SK-N-MC (cell line): ENCODE data around the gene OPN4.
"Not testable (repeated sequence)": the region's sequence is repeated elsewhere in the genome, so short reads cannot be mapped to it uniquely, and the experiment has no call there.

Source experiments
- DNase-seq: peaks from one replicate; pipeline ENCODE4 v3.0.0-alpha.2; 2011; ENCODE audit warnings: low read depth, low spot score
- H3K27ac ChIP-seq: fragments of 200-600 bp; sonication (generic); 2 replicates; pipeline ENCODE4 v1.5.1; 2016; ENCODE audit warnings: mixed run types
- H3K36me3 ChIP-seq: fragments of 200-600 bp; sonication (generic); 2 replicates; pipeline ENCODE4 v1.6.1; 2017; ENCODE audit warnings: antibody characterized with exemption, low read length, mixed read lengths; ENCODE audit not compliant: insufficient read depth
- H3K4me3 ChIP-seq: fragments of 200-600 bp; sonication (generic); 2 replicates; pipeline ENCODE4 v1.5.1; 2016
- H3K9ac ChIP-seq: fragments of 200-600 bp; sonication (generic); 2 replicates; pipeline ENCODE4 v1.8.0; 2017; ENCODE audit warnings: mixed run types, mixed read lengths; ENCODE audit not compliant: insufficient read length
- H3K9me3 ChIP-seq: fragments of 200-600 bp; sonication (generic); 2 replicates; pipeline ENCODE4 v1.6.1; 2017; ENCODE audit warnings: low read depth, mild to moderate bottlenecking, antibody characterized with exemption, low read length, moderate library complexity, mixed read lengths
- EZH2 ChIP-seq: fragments of 200-600 bp; sonication (generic); IDR thresholded peaks from one replicate; pipeline ENCODE4 v1.6.1; 2017; ENCODE audit warnings: antibody characterized with exemption
- FOXP2 ChIP-seq: optimal IDR thresholded peaks from 2 replicates; pipeline ENCODE3; 2011; ENCODE audit warnings: mild to moderate bottlenecking, moderate library complexity; ENCODE audit not compliant: insufficient read depth; ENCODE audit errors: extremely low read length, control extremely low read depth
- POLR2AphosphoS5 ChIP-seq: IDR thresholded peaks from 2 replicates; pipeline ENCODE4 v1.6.1; 2012; ENCODE audit warnings: mild to moderate bottlenecking, low read depth, low read length, borderline replicate concordance

The OPN4 gene

DNA sequence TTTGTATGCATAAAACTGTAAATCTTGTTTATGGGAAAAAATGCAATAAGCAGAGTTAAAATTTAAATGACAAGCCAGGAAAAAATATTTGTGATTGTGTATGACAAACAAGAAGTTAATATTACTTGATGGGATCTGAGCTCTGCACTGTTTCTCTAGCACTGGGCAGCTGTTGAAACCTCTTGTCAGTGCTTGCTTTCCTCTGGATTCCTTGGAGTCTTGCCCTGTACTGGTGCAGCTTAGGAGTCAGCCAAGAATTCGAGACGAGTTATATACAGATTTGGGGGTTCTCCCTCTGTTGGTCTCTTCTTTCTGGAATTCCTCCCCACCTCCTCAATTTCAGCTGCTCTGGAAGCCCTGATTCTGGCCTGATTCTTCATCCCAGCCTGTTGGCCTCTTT, 24.3 kb upstream of the OPN4 start:
- TF ChIP-seq FOXP2: no peak
- no peak for TF ChIP-seq POLR2AphosphoS5
- TF ChIP-seq EZH2: no peak
- Histone ChIP-seq H3K36me3 (no peaks in the 10 kb centered on the region), H3K4me3 (no peak overlapping the region), H3K27ac (no peak overlapping the region), H3K9me3 (no peaks in the 10 kb centered on the region), H3K9ac (no peak overlapping the region)
- no peak for DNase-seq

DNA sequence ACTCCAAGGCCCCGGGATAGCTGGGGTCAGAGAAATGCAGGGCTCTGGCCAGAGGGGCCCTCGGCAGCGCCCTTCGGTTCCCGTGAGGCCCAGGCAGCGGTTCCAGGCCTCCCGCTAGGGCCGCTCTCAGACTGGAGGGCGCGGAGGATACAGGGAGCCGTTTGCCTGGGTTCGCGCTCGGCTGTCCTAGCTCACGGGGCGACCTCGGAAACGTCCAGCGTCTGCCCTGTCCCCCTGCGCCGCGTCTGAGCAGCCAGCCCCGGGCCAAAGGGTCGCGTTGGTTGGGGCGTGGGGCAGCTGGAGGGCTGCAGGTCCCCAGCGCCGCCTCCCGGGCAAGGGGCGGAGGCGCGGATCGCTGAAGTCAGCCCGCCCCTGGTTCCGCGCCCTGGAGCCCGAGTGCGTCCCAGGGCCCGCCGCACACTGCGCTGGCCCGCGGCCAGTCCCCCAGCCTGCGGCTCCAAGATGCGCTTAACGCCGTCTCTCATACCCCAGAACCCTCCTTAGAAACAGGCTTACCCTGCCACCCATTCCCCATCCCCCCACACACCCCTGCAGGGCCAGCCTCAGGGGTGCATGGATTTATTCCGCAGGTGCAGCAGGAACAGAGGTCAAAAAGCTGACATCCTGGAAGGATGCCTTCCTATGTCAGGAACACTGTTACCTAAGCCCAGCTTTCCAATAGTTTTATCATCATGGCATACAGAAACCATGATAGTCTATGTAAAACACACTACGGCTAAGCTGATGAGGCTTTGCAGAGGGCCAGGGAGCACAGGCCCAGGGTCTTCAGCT, 22.1 kb upstream of the OPN4 start:
- Histone ChIP-seq H3K36me3 (no peaks in the 10 kb centered on the region), H3K27ac (no peak overlapping the region), H3K4me3 (no peak overlapping the region), H3K9me3 (no peaks in the 10 kb centered on the region), H3K9ac (no peak overlapping the region)
- TF ChIP-seq EZH2: no peak
- TF ChIP-seq FOXP2: no peak
- TF ChIP-seq POLR2AphosphoS5: no peak
- no peak for DNase-seq

DNA sequence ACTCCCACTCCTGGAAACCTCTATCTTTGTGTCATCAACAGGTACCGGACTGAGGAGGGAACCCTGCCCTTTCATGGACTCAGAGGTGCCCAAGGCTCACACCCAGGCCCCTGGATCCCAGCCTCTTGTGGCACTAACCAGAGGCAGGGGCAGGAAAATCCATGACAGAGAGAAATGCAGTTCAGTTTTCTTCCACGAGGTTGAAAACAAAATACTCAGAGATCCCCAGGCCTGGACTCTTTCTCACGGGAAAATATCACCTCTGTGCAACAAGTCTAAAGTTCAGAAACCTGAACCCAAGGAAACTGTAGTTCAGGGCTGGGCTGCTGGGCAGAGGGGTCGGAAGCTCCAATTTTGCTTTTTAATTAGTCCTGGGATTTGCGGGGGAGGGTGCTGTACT, 21.4 kb upstream of the OPN4 start:
- H3K9ac ChIP-seq: no peak overlapping the region
- no peak for DNase-seq
- TF ChIP-seq FOXP2: no peak
- no peak for TF ChIP-seq POLR2AphosphoS5
- no peak for TF ChIP-seq EZH2
- no peaks in the 10 kb centered on the region for H3K9me3 ChIP-seq
- H3K36me3 ChIP-seq: no peaks in the 10 kb centered on the region
- H3K4me3 ChIP-seq: no peak overlapping the region
- no peak overlapping the region for H3K27ac ChIP-seq

DNA sequence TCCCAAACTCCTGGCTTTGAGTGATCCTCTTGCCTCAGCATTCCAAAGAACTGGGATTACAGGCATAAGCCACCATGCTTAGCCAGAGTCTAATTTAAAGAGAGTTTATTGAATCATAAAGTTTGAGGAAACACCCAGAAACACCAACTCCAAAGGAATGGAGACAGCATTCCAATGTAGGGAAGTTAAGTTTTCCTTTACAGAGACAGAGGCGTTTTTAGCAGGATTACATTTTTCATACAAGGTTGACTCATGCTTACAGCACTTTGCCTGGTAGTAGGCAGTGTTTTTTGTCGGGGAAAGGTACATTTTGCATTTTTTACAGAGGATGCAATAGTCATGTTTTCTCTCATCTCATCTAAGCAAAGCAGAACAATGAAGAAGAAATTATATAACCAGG, 18.9 kb upstream of the OPN4 start:
- no peak overlapping the region for H3K27ac ChIP-seq

DNA sequence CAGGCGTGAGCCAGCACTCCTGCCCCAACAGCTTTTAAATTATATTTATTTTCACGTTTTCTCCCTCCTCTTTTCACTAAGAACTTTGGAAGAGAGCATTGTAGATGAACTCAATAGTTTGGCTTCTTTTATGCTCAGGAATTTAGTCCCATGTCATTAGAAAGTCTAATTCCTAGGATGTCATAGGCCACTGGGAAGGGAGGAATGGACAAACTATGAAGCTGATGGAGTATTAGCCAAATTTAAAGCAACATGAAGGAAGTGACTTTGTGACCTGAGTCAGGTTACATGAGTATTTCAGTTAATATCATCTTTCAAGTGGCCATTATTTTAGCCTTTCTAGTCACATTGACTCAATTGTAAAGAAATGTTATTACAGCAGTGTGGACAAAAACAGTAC, 18.0 kb upstream of the OPN4 start:
- no peak overlapping the region for H3K4me3 ChIP-seq
- H3K27ac ChIP-seq: no peak overlapping the region
- TF ChIP-seq EZH2: no peak
- no peak for TF ChIP-seq POLR2AphosphoS5
- no peak for TF ChIP-seq FOXP2
- no peak for DNase-seq
- H3K9me3 ChIP-seq: no peaks in the 10 kb centered on the region
- H3K36me3 ChIP-seq: no peaks in the 10 kb centered on the region
- no peak overlapping the region for H3K9ac ChIP-seq

More for the DNA sequence above, 18.9 kb upstream of the OPN4 start:
- Histone ChIP-seq H3K9me3 (no peaks in the 10 kb centered on the region), H3K9ac (no peak overlapping the region), H3K36me3 (no peaks in the 10 kb centered on the region), H3K4me3 (no peak overlapping the region)
- no peak for DNase-seq
- TF ChIP-seq POLR2AphosphoS5 (no peak), EZH2 (no peak), FOXP2 (no peak)

DNA sequence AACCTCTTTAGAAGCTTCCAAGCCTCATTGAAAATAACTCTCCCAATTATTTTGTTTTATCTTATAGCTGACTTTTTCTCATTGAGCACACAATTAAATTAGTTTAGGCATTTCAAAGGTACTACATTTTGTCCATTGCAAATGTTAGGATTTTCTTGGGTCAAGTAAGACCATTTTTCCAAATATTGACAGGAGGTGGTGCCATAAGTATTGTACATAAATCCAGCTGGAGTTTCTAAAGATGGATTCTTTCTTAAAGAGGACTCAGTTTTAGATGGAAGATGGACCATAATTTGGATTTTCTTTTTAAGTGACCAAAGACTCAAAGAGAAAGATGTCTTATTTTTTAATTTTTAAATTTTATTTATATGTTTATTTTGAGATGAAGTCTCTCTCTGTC, 12.3 kb upstream of the OPN4 start:
- no peak overlapping the region for H3K27ac ChIP-seq
- no peaks in the 10 kb centered on the region for H3K9me3 ChIP-seq
- H3K9ac ChIP-seq: no peak overlapping the region
- TF ChIP-seq POLR2AphosphoS5: no peak
- TF ChIP-seq EZH2: no peak
- no peak for TF ChIP-seq FOXP2
- DNase-seq: no peak
- H3K36me3 ChIP-seq: no peaks in the 10 kb centered on the region
- H3K4me3 ChIP-seq: no peak overlapping the region

DNA sequence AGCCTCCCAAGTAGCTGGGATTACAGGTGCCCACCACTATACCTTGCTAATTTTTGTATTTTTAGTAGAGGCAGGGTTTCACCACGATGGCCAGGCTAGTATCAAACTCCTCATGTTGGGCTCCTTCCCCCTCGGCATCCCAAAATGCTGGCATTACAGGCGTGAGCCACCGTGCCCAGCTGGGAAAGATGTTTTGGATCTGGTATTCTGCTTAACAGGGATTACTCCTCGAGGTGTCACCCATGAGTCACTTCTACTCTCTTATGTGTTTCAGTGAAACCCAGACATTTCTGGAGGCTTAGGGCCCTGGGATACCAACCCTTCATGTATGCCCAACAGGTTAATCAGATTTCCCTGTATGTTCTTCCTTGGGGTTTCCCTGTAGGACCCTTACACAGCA, 11.8 kb upstream of the OPN4 start:
- no peaks in the 10 kb centered on the region for H3K36me3 ChIP-seq
- DNase-seq: no peak
- H3K9ac ChIP-seq: no peak overlapping the region
- no peak for TF ChIP-seq POLR2AphosphoS5
- no peak for TF ChIP-seq FOXP2
- no peak for TF ChIP-seq EZH2
- H3K4me3 ChIP-seq: no peak overlapping the region
- no peaks in the 10 kb centered on the region for H3K9me3 ChIP-seq
- no peak overlapping the region for H3K27ac ChIP-seq

DNA sequence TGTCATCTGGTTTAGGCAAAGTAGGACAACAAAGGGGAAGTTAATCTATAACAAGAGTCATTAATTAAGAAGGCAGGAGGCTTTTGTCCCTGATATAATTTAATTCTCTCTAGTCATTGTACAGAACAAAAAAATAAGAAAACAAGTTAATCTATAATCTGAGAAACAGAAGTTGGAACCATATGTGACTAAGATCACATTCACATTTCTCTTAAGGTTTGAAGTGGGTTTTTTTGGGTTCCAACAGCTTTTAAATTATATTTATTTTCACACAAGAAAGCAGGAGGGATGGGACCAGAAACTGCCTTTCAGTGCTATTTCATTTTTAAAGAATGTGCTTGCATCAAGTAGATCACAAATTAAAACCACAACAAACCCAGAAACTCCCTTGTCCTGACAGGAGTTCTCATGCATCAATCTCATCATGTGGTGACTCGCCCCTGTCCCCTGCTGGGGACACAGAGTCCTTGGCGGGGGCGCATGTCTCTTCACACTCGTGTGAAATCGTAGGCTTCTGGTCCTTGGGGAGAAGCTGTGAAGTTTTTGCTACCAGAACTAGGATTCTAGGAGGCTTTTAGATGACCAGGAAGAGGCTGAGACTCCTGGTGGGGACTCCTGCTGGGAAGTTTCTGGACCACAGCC, 10.1 kb upstream of the OPN4 start:
- Histone ChIP-seq H3K27ac (no peak overlapping the region), H3K9me3 (no peaks in the 10 kb centered on the region), H3K36me3 (no peaks in the 10 kb centered on the region), H3K4me3 (no peak overlapping the region), H3K9ac (no peak overlapping the region)
- TF ChIP-seq FOXP2: no peak
- no peak for TF ChIP-seq EZH2
- TF ChIP-seq POLR2AphosphoS5: no peak
- DNase-seq: no peak

DNA sequence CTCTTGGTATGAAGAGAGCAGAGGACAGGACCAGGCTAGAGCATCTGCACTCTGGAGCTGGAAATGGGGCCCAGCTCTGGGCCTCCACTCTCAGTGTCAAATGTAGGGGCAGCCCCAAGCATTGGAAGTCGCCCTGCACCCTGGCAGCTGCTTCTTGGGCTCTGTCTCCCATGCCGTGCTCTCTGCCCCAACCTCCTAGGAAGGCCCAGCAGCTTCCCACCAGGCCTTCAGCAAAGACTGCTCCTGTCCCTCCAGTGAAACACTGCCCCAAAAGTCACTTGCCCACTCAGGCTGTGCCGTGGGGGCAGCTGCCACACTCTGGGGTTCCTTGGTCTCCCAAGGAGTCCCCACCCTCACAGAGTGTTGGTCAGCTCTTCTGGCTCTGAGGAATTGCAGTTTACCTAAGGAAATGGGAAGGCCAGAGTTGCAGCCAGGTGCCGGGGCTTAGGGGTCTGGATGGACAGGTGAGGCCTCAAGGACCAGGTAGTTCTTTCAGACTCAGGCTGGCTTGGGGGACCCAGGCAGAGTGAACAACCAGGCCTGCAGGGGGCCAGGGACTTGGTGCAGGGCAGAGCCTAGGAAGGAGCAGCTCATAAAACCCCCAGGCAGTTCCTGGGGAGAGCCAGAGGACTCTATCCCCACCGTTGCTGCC, 9.4 kb upstream of the OPN4 start:
- Histone ChIP-seq H3K9ac (no peak overlapping the region), H3K9me3 (no peaks in the 10 kb centered on the region), H3K27ac (no peak overlapping the region), H3K36me3 (no peaks in the 10 kb centered on the region), H3K4me3 (no peak overlapping the region)
- TF ChIP-seq FOXP2: no peak
- TF ChIP-seq POLR2AphosphoS5: no peak
- no peak for TF ChIP-seq EZH2
- DNase-seq: no peak

DNA sequence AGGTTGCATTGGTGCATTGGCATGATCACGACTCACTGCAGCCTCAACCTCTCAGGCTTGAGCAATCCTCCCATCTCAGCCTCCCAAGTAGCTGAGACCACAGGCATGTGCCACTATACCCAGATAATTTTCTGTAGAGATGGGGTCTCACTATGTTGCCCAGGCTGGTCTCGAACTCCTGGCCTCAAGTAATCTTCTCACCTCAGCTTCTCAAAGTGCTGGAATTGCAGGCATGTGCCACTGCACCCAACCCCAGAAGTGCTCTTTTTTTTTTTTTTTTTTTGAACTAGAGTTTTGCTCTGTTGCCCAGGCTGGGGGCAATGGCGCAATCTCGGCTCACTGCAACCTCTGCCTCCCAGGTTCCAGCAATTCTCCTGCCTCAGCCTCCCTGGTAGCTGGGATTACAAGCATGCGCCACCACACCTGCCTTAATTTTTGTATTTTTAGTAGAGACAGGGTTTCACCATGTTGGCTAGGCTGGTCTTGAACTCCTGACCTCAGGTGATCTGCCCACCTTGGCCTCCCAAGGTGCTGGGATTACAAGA, 8.7 kb upstream of the OPN4 start:
- not testable (repeated sequence) for H3K9ac ChIP-seq, H3K36me3 ChIP-seq, H3K9me3 ChIP-seq, DNase-seq, H3K4me3 ChIP-seq, H3K27ac ChIP-seq
